Mucosa of rectum (tissue), 2 donors: ENCODE data around the gene ADH7.

Experiments used
- H3K27ac ChIP-seq, 2 donors: one replicate each; pipeline ENCODE4 v1.7.0; 2013; ENCODE audit warnings: inconsistent platforms in 2 of 2, low read depth in 2 of 2, low read length in 2 of 2
- H3K27me3 ChIP-seq, 2 donors: one replicate each; pipeline ENCODE4 v1.7.0; 2013; ENCODE audit warnings: low read length in 2 of 2; ENCODE audit not compliant: control insufficient read depth in 2 of 2, insufficient read depth in 2 of 2
- H3K36me3 ChIP-seq, 2 donors: one replicate each; pipeline ENCODE4 v1.7.0; 2013; ENCODE audit warnings: low read length in 2 of 2; ENCODE audit not compliant: control insufficient read depth in 2 of 2, insufficient read depth in 2 of 2
- H3K4me1 ChIP-seq, 2 donors: one replicate each; pipeline ENCODE4 v1.7.0; 2013; ENCODE audit warnings: low read length in 2 of 2, mild to moderate bottlenecking in 1 of 2; ENCODE audit not compliant: control insufficient read depth in 2 of 2, insufficient read depth in 2 of 2
- H3K4me3 ChIP-seq, 2 donors: one replicate each; pipeline ENCODE4 v1.7.0; 2013; ENCODE audit warnings: low read length in 2 of 2
- H3K9ac ChIP-seq, 2 donors: one replicate each; pipeline ENCODE4 v1.7.0; 2013; ENCODE audit warnings: low read length in 2 of 2, low read depth in 1 of 2, mild to moderate bottlenecking in 1 of 2
- H3K9me3 ChIP-seq, 2 donors: one replicate each; pipeline ENCODE4 v1.7.0; 2013; ENCODE audit warnings: low read length in 2 of 2; ENCODE audit not compliant: control insufficient read depth in 2 of 2
- donor health status: healthy.
- donor health status: Normal muscosa, but diverticular disease.

ADH7 gene

DNA sequence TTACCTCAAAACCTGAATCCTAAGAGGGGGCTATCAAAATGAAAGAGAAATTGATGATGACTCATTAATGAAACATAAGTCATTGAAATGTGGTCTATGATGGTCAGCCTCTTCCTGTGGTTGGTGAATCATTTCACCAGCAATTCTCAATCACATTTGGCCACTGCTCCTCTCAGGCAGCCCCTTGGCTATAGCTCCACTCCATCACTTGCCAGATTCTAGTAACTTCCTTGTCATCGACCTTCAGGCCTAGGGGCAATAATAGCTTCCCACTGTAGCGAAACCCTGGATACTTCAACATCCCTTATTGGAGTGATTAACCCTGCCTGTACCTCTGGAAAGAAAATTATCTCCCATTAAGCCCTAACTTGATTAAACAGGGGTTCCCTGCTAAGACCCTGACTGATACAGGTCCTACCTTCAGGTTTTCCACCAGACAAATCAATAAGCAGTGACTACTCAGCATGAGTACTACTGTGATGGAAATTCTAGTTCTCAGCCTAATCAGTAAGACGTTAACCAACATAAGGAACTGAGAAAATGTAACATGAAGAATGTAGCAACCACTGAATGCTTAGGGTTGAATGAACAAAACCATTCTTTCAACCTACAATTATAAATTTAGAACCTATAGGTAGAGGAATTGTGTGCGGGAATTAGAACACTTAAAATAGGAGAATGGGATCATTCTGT is 30.4 kb downstream of the ADH7 start:
- no peaks in the 10 kb centered on the region for H3K27me3 ChIP-seq
- H3K4me1 ChIP-seq: peaks cover 12 to 28% of the 10 kb centered on the region in 2 donors
- H3K4me3 ChIP-seq: no peak overlapping the region
- no peaks in the 10 kb centered on the region for H3K9me3 ChIP-seq
- peak overlapping the region; percentile 74 to 78 for H3K27ac ChIP-seq
- no peaks in the 10 kb centered on the region for H3K36me3 ChIP-seq
- H3K9ac ChIP-seq: peak overlapping the region in 1 of 2 donors; percentile 12

DNA sequence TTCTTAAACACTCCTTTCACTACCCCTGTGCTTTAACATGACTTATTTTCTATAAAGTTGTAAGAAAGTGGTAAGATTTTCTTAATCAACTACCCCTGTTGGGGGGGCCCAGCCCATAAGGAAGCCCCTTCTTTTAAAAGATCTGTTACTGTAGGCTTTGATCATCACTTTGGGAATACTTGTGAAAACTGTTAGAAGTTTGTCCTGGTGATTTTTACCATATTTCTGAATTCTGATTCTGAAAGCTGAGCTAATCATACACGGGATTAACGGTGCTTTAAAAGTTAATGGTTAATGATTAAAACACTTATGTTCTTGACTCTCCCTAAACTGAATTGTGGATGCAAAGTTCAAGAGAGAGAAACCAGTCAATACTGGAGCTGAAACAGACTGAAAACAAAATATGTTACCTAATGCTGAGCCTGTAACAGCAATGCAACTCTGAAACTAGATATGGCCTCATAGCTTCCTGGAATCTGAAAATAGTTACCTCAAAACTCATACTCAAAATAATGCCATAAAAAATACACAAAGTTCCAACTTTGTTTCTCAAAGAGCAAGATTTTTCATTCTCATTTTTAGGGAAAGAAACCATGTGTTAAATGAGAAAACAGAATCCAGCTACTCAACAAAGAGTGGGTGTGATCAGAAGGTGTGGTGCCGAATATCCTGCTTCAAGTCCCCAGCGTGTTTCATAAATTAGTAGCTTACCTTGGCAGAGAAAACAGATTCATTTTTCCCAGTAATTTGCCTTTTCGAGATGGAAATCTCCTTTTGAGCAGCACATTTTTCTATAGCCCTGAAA is 31.6 kb downstream of the ADH7 start:
- H3K9me3 ChIP-seq: no peaks in the 10 kb centered on the region
- H3K4me3 ChIP-seq: peak overlapping the region; percentile 18 to 51
- H3K27ac ChIP-seq: peak overlapping the region; percentile 74 to 78
- no peaks in the 10 kb centered on the region for H3K36me3 ChIP-seq
- H3K9ac ChIP-seq: peak overlapping the region in 1 of 2 donors; percentile 36
- peaks cover 12 to 28% of the 10 kb centered on the region in 2 donors for H3K4me1 ChIP-seq
- no peaks in the 10 kb centered on the region for H3K27me3 ChIP-seq

DNA sequence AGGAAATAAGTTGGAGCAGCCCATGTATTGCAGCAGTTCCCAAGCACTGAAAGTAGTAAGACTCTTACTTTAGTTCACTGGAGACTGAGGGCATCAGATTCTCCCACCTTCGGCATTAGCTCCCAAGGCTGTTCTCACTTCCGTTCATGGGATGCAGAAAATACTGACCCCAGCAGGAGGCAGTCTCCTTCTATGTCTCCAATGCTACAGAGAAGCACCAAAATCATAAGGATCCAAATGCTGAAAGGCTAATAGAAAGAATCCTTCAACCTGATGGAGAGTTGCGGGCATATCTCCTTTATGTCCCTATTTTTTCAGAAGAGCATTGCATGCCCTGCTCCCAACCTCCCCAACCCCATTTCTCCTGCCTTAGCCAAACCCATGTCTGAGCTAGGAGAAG is 32.4 kb downstream of the ADH7 start:
- no peaks in the 10 kb centered on the region for H3K27me3 ChIP-seq
- peaks cover 12 to 28% of the 10 kb centered on the region in 2 donors for H3K4me1 ChIP-seq
- no peaks in the 10 kb centered on the region for H3K36me3 ChIP-seq
- H3K9me3 ChIP-seq: no peaks in the 10 kb centered on the region
- no peak overlapping the region for H3K4me3 ChIP-seq
- H3K27ac ChIP-seq: peak overlapping the region in 1 of 2 donors; percentile 5
- H3K9ac ChIP-seq: no peak overlapping the region

DNA sequence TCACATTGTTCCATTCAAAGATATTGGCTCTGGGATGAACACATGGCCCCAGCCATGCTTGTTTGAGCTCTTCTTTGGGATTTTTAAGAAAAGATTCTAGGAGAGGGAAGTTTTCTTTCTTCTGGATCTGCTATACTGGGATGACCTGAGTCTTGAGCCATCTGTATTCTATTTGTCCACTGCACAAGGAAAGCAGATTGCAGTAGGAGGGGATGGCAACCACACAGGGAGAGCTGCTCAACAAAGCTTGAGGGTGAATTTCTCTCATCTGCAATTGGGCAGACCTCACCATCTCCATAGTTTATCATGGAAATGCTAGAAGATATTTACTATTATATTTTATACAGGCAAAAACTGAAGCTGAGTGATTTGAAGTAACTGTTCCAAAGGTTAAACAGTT is 34.3 kb downstream of the ADH7 start:
- no peak overlapping the region for H3K27ac ChIP-seq
- no peak overlapping the region for H3K4me3 ChIP-seq
- no peaks in the 10 kb centered on the region for H3K27me3 ChIP-seq
- no peaks in the 10 kb centered on the region for H3K36me3 ChIP-seq
- peaks cover 12 to 28% of the 10 kb centered on the region in 2 donors for H3K4me1 ChIP-seq
- H3K9ac ChIP-seq: no peak overlapping the region
- no peaks in the 10 kb centered on the region for H3K9me3 ChIP-seq

DNA sequence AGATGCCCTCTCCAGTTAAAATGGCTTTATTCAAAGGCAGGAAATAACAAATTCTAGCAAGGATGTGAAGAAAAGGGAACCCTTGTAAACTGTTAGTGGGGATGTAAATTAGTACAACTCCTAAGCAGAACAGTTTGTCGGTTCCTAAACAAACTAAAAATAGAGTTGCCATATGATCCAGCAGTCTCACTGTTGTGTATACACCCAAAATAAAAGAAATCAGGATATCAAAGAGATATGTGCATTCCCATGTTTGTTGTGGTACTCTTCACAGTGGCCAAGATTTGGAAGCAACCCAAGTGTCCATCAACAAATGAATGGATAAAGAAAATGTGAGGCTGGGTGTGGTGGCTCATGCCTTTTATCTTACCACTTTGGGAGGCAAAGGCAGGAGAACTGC is 36.1 kb downstream of the ADH7 start:
- H3K4me3 ChIP-seq: no peak overlapping the region
- peaks cover 0 to 17% of the 10 kb centered on the region in 2 donors for H3K4me1 ChIP-seq

DNA sequence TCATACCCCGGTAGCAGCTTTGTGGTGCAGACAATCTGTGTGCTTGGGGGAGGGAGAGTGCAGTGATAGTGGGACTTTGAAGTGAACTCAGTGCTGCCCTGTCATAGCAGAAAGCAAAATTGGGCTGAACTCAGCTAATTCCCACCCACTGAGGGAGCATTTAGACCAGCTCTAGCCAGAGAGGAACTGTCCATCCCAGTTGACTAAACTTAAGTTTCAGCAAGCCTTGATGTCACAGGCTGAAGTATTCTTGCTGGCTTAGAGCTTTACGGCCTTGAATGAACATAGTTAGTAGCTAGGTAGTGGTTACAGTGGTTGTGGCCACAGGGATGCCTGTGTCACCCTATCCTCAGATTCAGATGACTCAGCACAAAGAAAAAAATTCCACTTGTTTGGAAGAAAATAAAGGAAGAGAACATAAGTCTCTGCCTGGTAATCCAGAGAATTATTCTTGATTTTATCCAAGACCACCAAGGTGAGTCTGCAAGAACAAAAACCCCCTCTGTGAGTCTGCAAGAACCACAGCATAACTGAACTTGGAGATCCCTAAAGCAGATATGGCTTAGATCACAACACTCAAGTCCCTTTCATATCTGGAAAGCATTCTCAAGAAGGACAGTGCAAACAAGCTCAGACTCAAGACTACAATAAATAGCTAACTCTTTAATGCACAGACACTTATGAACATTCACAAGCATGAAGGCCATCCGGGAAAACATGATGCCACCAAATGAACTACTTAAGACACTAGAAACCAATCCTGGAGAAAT is 39.4 kb downstream of the ADH7 start:
- H3K9me3 ChIP-seq: no peaks in the 10 kb centered on the region
- no peak overlapping the region for H3K4me3 ChIP-seq
- no peak overlapping the region for H3K27ac ChIP-seq
- H3K9ac ChIP-seq: no peak overlapping the region
- H3K36me3 ChIP-seq: no peaks in the 10 kb centered on the region
- H3K4me1 ChIP-seq: peaks cover 0 to 5% of the 10 kb centered on the region in 2 donors
- H3K27me3 ChIP-seq: no peaks in the 10 kb centered on the region

More for the DNA sequence above, 36.1 kb downstream of the ADH7 start:
- H3K9ac ChIP-seq: no peak overlapping the region
- H3K27me3 ChIP-seq: no peaks in the 10 kb centered on the region
- H3K27ac ChIP-seq: no peak overlapping the region
- no peaks in the 10 kb centered on the region for H3K36me3 ChIP-seq
- no peaks in the 10 kb centered on the region for H3K9me3 ChIP-seq

DNA sequence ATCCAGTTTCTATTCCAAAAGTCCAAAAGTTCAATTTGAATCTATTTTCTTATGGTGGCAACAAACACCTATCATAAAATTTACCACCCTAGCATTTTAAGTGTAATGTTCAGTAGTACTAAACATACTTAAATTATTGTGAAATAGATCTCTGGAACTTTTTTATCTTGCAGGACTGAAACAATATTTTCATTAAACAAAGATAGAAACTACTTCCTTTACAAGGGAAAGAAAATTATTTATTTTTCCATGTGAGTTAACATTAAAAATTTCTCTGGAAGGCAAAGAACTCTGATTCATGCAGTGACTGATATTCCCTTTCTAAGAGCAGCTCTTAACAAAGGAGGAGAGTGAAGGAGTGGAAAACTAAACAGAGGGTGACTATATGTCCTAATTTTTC is 40.2 kb downstream of the ADH7 start:
- Histone ChIP-seq H3K4me3 (no peak overlapping the region), H3K9me3 (no peaks in the 10 kb centered on the region), H3K27ac (no peak overlapping the region), H3K4me1 (peaks cover 0 to 5% of the 10 kb centered on the region in 2 donors), H3K27me3 (no peaks in the 10 kb centered on the region), H3K36me3 (no peaks in the 10 kb centered on the region), H3K9ac (no peak overlapping the region)

DNA sequence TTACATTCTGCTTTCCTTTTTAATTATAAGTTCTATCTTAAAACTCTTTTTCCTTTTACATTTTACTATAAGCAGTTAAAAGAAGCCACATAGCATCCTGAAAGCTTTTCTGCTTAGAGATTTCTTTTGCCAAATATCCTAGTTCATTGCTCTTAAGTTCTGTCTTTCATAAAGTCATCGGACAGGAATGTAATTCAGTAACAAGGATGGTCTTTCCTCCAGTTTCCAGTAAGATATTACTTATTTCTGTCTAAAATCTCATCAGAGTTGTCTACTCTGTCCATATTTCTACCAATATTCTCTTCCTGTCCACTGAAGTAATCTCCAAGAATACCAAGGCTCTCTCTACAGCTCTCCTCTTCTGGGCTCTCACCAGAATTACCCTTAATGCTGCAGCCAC is 45.1 kb downstream of the ADH7 start:
- H3K27ac ChIP-seq: no peak overlapping the region
- no peaks in the 10 kb centered on the region for H3K36me3 ChIP-seq
- H3K9me3 ChIP-seq: no peaks in the 10 kb centered on the region
- no peaks in the 10 kb centered on the region for H3K4me1 ChIP-seq
- no peak overlapping the region for H3K9ac ChIP-seq
- H3K27me3 ChIP-seq: no peaks in the 10 kb centered on the region
- no peak overlapping the region for H3K4me3 ChIP-seq

DNA sequence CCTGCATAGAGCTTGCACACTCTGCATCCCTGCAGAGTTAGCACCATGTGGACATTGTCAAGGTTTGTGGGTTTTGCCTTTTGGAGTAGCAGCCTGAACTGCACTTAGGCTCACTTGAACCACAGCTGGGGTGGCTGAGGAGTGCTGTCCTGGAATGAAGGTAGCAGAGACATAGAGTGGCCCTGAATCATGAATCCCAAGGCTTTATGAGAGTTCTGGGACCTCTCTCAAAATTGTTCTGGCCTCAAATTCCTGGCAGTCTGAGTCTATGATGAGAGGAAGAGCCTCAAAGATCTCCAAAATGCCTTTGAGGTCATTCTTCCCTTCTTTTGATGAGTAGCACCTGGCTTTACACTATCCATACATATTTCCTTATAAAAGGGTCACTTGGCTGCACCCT is 45.5 kb downstream of the ADH7 start:
- Histone ChIP-seq H3K9me3 (no peaks in the 10 kb centered on the region), H3K4me1 (no peaks in the 10 kb centered on the region), H3K27me3 (no peaks in the 10 kb centered on the region), H3K4me3 (no peak overlapping the region), H3K27ac (no peak overlapping the region), H3K36me3 (no peaks in the 10 kb centered on the region), H3K9ac (no peak overlapping the region)
